ENCODE measurements around the gene CNIH3.

The CNIH3 gene

GRCh38 chr1:224644553-224645154, 28.5 kb downstream of the CNIH3 start:
- H3K27ac ChIP-seq, result no peak overlapping the region
- no peaks in the 10 kb centered on the region for H3K27me3 ChIP-seq
- H3K4me3 ChIP-seq, result no peak overlapping the region
- no peaks in the 10 kb centered on the region for H3K36me3 ChIP-seq
- intact Hi-C loops (cut with DNase I; ENCODE audit: low total_unique reads), result no loop called here
- DNase-seq, result no peak
- TF ChIP-seq CTCF (IDR thresholded peaks at IDR 0.05), result peak; percentile 56 to 65
- H3K9me3 ChIP-seq, result no peaks in the 10 kb centered on the region
- H3K4me1 ChIP-seq, result no peaks in the 10 kb centered on the region

- Histone ChIP-seq H3K4me3 (no peak overlapping the region), H3K27me3 (no peaks in the 10 kb centered on the region), H3K36me3 (no peaks in the 10 kb centered on the region), H3K9me3 (no peaks in the 10 kb centered on the region), H3K4me1 (no peaks in the 10 kb centered on the region), H3K27ac (no peak overlapping the region)
- DNase-seq, result no peak
- TF ChIP-seq CTCF (IDR thresholded peaks at IDR 0.05), result no peak
- intact Hi-C loops (cut with DNase I; ENCODE audit: low total_unique reads), result no loop called here
Measured at GRCh38 chr1:224647449-224647848, 31.3 kb downstream of the CNIH3 start.

GRCh38 chr1:224650290-224650689, 34.2 kb downstream of the CNIH3 start:
- Histone ChIP-seq H3K4me3 (no peak overlapping the region), H3K9me3 (no peaks in the 10 kb centered on the region), H3K27me3 (no peaks in the 10 kb centered on the region), H3K27ac (no peak overlapping the region), H3K4me1 (no peaks in the 10 kb centered on the region), H3K36me3 (no peaks in the 10 kb centered on the region)
- intact Hi-C loops (cut with DNase I; ENCODE audit: low total_unique reads), result no loop called here
- no peak for TF ChIP-seq CTCF (IDR thresholded peaks at IDR 0.05)
- DNase-seq, result no peak

- H3K9me3 ChIP-seq, result no peaks in the 10 kb centered on the region
- no peaks in the 10 kb centered on the region for H3K27me3 ChIP-seq
- intact Hi-C loops (cut with DNase I; ENCODE audit: low total_unique reads), result no loop called here
- DNase-seq, result no peak
- H3K4me1 ChIP-seq, result no peaks in the 10 kb centered on the region
- no peak overlapping the region for H3K4me3 ChIP-seq
- H3K36me3 ChIP-seq, result no peaks in the 10 kb centered on the region
- no peak overlapping the region for H3K27ac ChIP-seq
- no peak for TF ChIP-seq CTCF (IDR thresholded peaks at IDR 0.05)
Measured at GRCh38 chr1:224651188-224651587, 35.1 kb downstream of the CNIH3 start.

GRCh38 chr1:224656392-224656791, 40.3 kb downstream of the CNIH3 start:
- DNase-seq, result no peak
- no peaks in the 10 kb centered on the region for H3K27me3 ChIP-seq
- H3K4me3 ChIP-seq, result no peak overlapping the region
- intact Hi-C loops (cut with DNase I; ENCODE audit: low total_unique reads), result no loop called here
- H3K36me3 ChIP-seq, result no peaks in the 10 kb centered on the region
- no peaks in the 10 kb centered on the region for H3K9me3 ChIP-seq
- H3K4me1 ChIP-seq, result no peaks in the 10 kb centered on the region
- no peak overlapping the region for H3K27ac ChIP-seq
- TF ChIP-seq CTCF (IDR thresholded peaks at IDR 0.05), result no peak

- intact Hi-C loops (cut with DNase I; ENCODE audit: low total_unique reads), result no loop called here
- no peaks in the 10 kb centered on the region for H3K36me3 ChIP-seq
- no peaks in the 10 kb centered on the region for H3K9me3 ChIP-seq
- DNase-seq, result no peak
- H3K27me3 ChIP-seq, result no peaks in the 10 kb centered on the region
- H3K4me1 ChIP-seq, result no peaks in the 10 kb centered on the region
- H3K4me3 ChIP-seq, result no peak overlapping the region
- no peak for TF ChIP-seq CTCF (IDR thresholded peaks at IDR 0.05)
- no peak overlapping the region for H3K27ac ChIP-seq
Measured at GRCh38 chr1:224660074-224660473, 44.0 kb downstream of the CNIH3 start.
